Progenitor cell of endocrine pancreas (in vitro differentiated cells): ENCODE data around the gene NOX4. TPM values are rescaled to one million over a fixed set of nuclear protein-coding genes. Genes with fewer than 3 reads are reported as not detected.
"Not testable (repeated sequence)": the region's sequence is repeated elsewhere in the genome, so short reads cannot be mapped to it uniquely, and the experiment has no call there.

Experiments used
- DNase-seq: peaks from one replicate; pipeline ENCODE4 v3.0.0; 2021; ENCODE audit warnings: low spot score; ENCODE audit not compliant: unreplicated experiment
- H3K27ac Mint-ChIP-seq: 2 replicates; pipeline ENCODE4 v1.8.0; 2021; ENCODE audit warnings: mild to moderate bottlenecking, moderate library complexity, mixed read lengths
- H3K27me3 Mint-ChIP-seq: 2 replicates; pipeline ENCODE4 v1.8.0; 2021; ENCODE audit warnings: mixed read lengths
- H3K36me3 Mint-ChIP-seq: 2 replicates; pipeline ENCODE4 v1.8.0; 2022; ENCODE audit warnings: mixed read lengths; ENCODE audit not compliant: insufficient read depth
- H3K4me1 Mint-ChIP-seq: 2 replicates; pipeline ENCODE4 v1.8.0; 2021; ENCODE audit warnings: low read depth, mixed read lengths
- H3K4me3 Mint-ChIP-seq: 2 replicates; pipeline ENCODE4 v1.8.0; 2021; ENCODE audit warnings: low read depth, mild to moderate bottlenecking, moderate library complexity, mixed read lengths
- H3K9me3 Mint-ChIP-seq: 2 replicates; pipeline ENCODE4 v1.8.0; 2021; ENCODE audit warnings: low read depth, mixed read lengths
- total RNA-seq: library from RNA; stranded (reverse); gene quantifications from 2 replicates; pipeline ENCODE4 v1.2.1, GENCODE V29; 2021
- TF ChIP-seq, protein P1 (sequence below): fragments of 200-600 bp; sonication (generic); IDR thresholded peaks from one replicate; pipeline ENCODE4 v1.5.0; 2021; ENCODE audit warnings: antibody characterized with exemption, mild to moderate bottlenecking; ENCODE audit not compliant: unreplicated experiment

Gene NOX4
- total RNA-seq, 1 donor from 2014 or later = 6.7 TPM

GRCh38 chr11:89355646-89356045, 135.5 kb downstream of the NOX4 start:
- no peak for DNase-seq
- Mint-ChIP-seq H3K27ac (no peak overlapping the region), H3K27me3 (no peaks in the 10 kb centered on the region), H3K4me1 (no peaks in the 10 kb centered on the region), H3K9me3 (no peaks in the 10 kb centered on the region), H3K4me3 (no peak overlapping the region), H3K36me3 (peaks cover 2% of the 10 kb centered on the region)
- TF ChIP-seq, protein P1, sequence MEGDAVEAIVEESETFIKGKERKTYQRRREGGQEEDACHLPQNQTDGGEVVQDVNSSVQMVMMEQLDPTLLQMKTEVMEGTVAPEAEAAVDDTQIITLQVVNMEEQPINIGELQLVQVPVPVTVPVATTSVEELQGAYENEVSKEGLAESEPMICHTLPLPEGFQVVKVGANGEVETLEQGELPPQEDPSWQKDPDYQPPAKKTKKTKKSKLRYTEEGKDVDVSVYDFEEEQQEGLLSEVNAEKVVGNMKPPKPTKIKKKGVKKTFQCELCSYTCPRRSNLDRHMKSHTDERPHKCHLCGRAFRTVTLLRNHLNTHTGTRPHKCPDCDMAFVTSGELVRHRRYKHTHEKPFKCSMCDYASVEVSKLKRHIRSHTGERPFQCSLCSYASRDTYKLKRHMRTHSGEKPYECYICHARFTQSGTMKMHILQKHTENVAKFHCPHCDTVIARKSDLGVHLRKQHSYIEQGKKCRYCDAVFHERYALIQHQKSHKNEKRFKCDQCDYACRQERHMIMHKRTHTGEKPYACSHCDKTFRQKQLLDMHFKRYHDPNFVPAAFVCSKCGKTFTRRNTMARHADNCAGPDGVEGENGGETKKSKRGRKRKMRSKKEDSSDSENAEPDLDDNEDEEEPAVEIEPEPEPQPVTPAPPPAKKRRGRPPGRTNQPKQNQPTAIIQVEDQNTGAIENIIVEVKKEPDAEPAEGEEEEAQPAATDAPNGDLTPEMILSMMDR = no peak

DNA sequence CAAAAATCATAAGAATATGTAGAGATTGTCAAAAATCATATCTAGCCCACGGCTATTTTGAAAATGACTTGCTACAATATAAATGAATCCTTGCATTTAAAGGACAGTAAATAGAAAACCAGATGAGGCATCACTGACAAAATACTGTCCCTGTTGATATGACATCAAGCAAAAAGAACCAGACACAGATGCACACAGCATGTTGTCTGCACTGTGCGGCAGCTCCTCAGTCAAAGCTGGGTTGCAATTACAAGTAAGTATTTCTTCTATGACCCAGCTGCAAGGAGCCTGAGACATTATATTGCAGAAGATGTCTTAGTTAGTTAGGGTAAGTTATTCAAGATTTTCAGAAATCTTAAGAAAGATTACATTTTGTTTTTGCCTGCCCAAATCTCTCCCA, 136.7 kb downstream of the NOX4 start:
- not testable (repeated sequence) for H3K27me3 Mint-ChIP-seq, H3K9me3 Mint-ChIP-seq, H3K27ac Mint-ChIP-seq, H3K4me3 Mint-ChIP-seq, DNase-seq, H3K36me3 Mint-ChIP-seq, H3K4me1 Mint-ChIP-seq

GRCh38 chr11:89347071-89347470, 144.1 kb downstream of the NOX4 start:
- Mint-ChIP-seq H3K4me1 (no peaks in the 10 kb centered on the region), H3K4me3 (no peak overlapping the region), H3K27ac (no peak overlapping the region), H3K27me3 (no peaks in the 10 kb centered on the region), H3K36me3 (no peaks in the 10 kb centered on the region), H3K9me3 (no peaks in the 10 kb centered on the region)
- DNase-seq = no peak
- TF ChIP-seq, protein P1 = no peak

GRCh38 chr11:89346601-89347000, 144.6 kb downstream of the NOX4 start:
- Mint-ChIP-seq H3K4me3 (no peak overlapping the region), H3K27ac (no peak overlapping the region), H3K36me3 (peaks cover under 1% of the 10 kb centered on the region), H3K9me3 (no peaks in the 10 kb centered on the region), H3K27me3 (no peaks in the 10 kb centered on the region), H3K4me1 (no peaks in the 10 kb centered on the region)
- no peak for DNase-seq
- TF ChIP-seq, protein P1 = no peak

DNA sequence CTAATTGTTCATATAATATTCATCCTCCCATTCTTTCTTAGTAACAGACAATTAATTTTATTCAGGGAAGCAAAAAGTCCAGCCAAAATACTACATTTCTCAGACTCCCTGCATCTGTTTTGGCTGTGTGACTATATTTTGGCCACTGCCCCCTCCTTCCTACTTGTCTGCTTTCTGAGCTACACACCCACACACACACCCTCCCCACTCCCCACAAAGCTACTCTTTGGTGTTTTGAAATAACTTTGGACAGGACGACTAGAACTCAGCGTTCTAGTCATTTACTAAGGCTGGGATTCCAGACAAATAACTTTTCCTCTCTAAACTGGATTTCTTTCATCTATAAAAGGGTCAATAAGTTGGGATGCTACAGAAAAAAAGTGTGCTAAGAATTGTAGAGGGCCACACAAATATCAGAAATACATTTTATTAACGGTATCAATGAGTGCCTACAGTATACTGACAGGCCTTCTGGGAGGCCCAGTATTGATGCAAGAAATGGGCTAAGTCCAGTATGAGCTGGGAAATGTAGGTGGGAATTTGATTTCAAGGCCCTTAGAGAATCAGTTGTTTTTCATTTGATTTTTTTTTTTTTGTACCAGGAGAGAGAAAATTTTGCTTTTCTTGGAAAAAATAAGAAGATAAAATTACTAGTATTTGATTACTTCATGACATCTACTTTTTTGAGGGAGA, 148.1 kb downstream of the NOX4 start:
- H3K27me3 Mint-ChIP-seq, DNase-seq, H3K9me3 Mint-ChIP-seq, H3K4me1 Mint-ChIP-seq, H3K4me3 Mint-ChIP-seq, H3K36me3 Mint-ChIP-seq, H3K27ac Mint-ChIP-seq: not testable (repeated sequence)

- H3K36me3 Mint-ChIP-seq, H3K9me3 Mint-ChIP-seq, H3K27me3 Mint-ChIP-seq, H3K4me3 Mint-ChIP-seq, H3K27ac Mint-ChIP-seq, DNase-seq, H3K4me1 Mint-ChIP-seq: not testable (repeated sequence)
Measured at GRCh38 chr11:89340450-89340849, 150.7 kb downstream of the NOX4 start.

GRCh38 chr11:89338073-89338472, 153.1 kb downstream of the NOX4 start:
- H3K4me1 Mint-ChIP-seq = peaks cover 11% of the 10 kb centered on the region
- H3K36me3 Mint-ChIP-seq = not testable (repeated sequence)

GRCh38 chr11:89337100-89337650, 154.0 kb downstream of the NOX4 start:
- H3K4me1 Mint-ChIP-seq = peaks cover 11% of the 10 kb centered on the region
- H3K4me3 Mint-ChIP-seq, H3K36me3 Mint-ChIP-seq, H3K9me3 Mint-ChIP-seq, H3K27ac Mint-ChIP-seq, H3K27me3 Mint-ChIP-seq, DNase-seq: not testable (repeated sequence)

More at GRCh38 chr11:89338073-89338472, 153.1 kb downstream of the NOX4 start:
- H3K4me3 Mint-ChIP-seq, H3K27ac Mint-ChIP-seq, H3K9me3 Mint-ChIP-seq, H3K27me3 Mint-ChIP-seq, DNase-seq: not testable (repeated sequence)
